ENCODE results near the gene CEP57L1. TPM values are rescaled to one million over a fixed set of nuclear protein-coding genes. Genes with fewer than 3 reads are reported as not detected.
A peak's percentile ranks its signal among the peaks of the same experiment; 100 is the strongest.
"Not testable (repeated sequence)": the region's sequence is repeated elsewhere in the genome, so short reads cannot be mapped to it uniquely, and the experiment has no call there.

CEP57L1 gene
- total RNA-seq, 4 donors from 2014 or later = 5.6 to 52.7 (median 17.5) TPM

- no peaks in the 10 kb centered on the region for H3K9me3 ChIP-seq
Observed at GRCh38 chr6:109143191-109143590, 47.9 kb downstream of the CEP57L1 start.

GRCh38 chr6:109148251-109148650 lies 52.9 kb downstream of the CEP57L1 start:
- H3K9me3 ChIP-seq; H3K36me3 ChIP-seq; H3K4me1 ChIP-seq; H3K27me3 ChIP-seq; DNase-seq; intact Hi-C loops (cut with DNase I; ENCODE audit: low total_unique reads); H3K27ac ChIP-seq; H3K4me3 ChIP-seq: not testable (repeated sequence)

More at GRCh38 chr6:109143191-109143590, 47.9 kb downstream of the CEP57L1 start:
- H3K4me3 ChIP-seq = no peak overlapping the region
- no peaks in the 10 kb centered on the region for H3K36me3 ChIP-seq
- no peak for DNase-seq
- TF ChIP-seq POLR2A (IDR thresholded peaks at IDR 0.05) (no peak), CTCF (IDR thresholded peaks at IDR 0.05) (no peak)
- H3K4me1 ChIP-seq = no peaks in the 10 kb centered on the region
- H3K27me3 ChIP-seq = no peaks in the 10 kb centered on the region
- no peak overlapping the region for H3K27ac ChIP-seq
- intact Hi-C loops (cut with DNase I; ENCODE audit: low total_unique reads) = no loop called here

- not testable (repeated sequence) for H3K4me3 ChIP-seq, H3K27me3 ChIP-seq
Observed at GRCh38 chr6:109148716-109149115, 53.4 kb downstream of the CEP57L1 start.

GRCh38 chr6:109153752-109154151 lies 58.4 kb downstream of the CEP57L1 start:
- Histone ChIP-seq H3K4me1 (no peaks in the 10 kb centered on the region), H3K27me3 (no peaks in the 10 kb centered on the region), H3K9me3 (no peaks in the 10 kb centered on the region), H3K36me3 (no peaks in the 10 kb centered on the region), H3K4me3 (no peak overlapping the region), H3K27ac (no peak overlapping the region)
- TF ChIP-seq CTCF (IDR thresholded peaks at IDR 0.05) (no peak), POLR2A (IDR thresholded peaks at IDR 0.05) (no peak)
- intact Hi-C loops (cut with DNase I; ENCODE audit: low total_unique reads) = no loop called here
- DNase-seq = no peak

More at GRCh38 chr6:109148716-109149115, 53.4 kb downstream of the CEP57L1 start:
- H3K36me3 ChIP-seq; H3K9me3 ChIP-seq; H3K4me1 ChIP-seq; intact Hi-C loops (cut with DNase I; ENCODE audit: low total_unique reads); H3K27ac ChIP-seq; DNase-seq: not testable (repeated sequence)

GRCh38 chr6:109164331-109164730 lies 69.0 kb downstream of the CEP57L1 start:
- DNase-seq = no peak
- Histone ChIP-seq H3K4me3 (no peak overlapping the region), H3K4me1 (no peaks in the 10 kb centered on the region), H3K36me3 (no peaks in the 10 kb centered on the region), H3K27me3 (no peaks in the 10 kb centered on the region), H3K9me3 (no peaks in the 10 kb centered on the region), H3K27ac (no peak overlapping the region)
- intact Hi-C loops (cut with DNase I; ENCODE audit: low total_unique reads) = no loop called here
- TF ChIP-seq POLR2A (IDR thresholded peaks at IDR 0.05) (no peak), CTCF (IDR thresholded peaks at IDR 0.05) (no peak)

GRCh38 chr6:109165392-109165974 lies 70.2 kb downstream of the CEP57L1 start:
- Histone ChIP-seq H3K9me3 (no peaks in the 10 kb centered on the region), H3K4me1 (no peaks in the 10 kb centered on the region), H3K27ac (no peak overlapping the region), H3K4me3 (no peak overlapping the region), H3K36me3 (no peaks in the 10 kb centered on the region), H3K27me3 (no peaks in the 10 kb centered on the region)
- TF ChIP-seq CTCF (IDR thresholded peaks at IDR 0.05) = no peak
- TF ChIP-seq POLR2A (IDR thresholded peaks at IDR 0.05) = no peak
- DNase-seq = peak; percentile 20 to 54
- intact Hi-C loops (cut with DNase I; ENCODE audit: low total_unique reads) = no loop called here

All from uterus (tissue), 4 donors.